GM12878 (cell line): ENCODE data around the gene TAX1BP1. TPM values are rescaled to one million over a fixed set of nuclear protein-coding genes. Genes with fewer than 3 reads are reported as not detected.

Experiments used
- ATAC-seq: fragments of 200-7000 bp; cut with Tn5 transposase; 3 replicates; pipeline ENCODE4 v1.9.1; 2020; ENCODE audit warnings: mild to moderate bottlenecking, moderate library complexity
- BruUV-seq: library from RNA; stranded (reverse); fragments of 400-500 nt; replicated peaks from 2 replicates; lab custom pipeline; 2021; lab: Mats Ljungman, UMichigan
- CTCF ChIA-PET: fragments of 300-600 bp; sonication (Branson Sonifier 250); formaldehyde crosslinking; extraction: SDS; loops from one replicate; lab custom pipeline; 2021; ENCODE audit warnings: inconsistent platforms; lab: Yijun Ruan, JAX
- POLR2A ChIA-PET: fragments of 350-600 bp; formaldehyde crosslinking; extraction: SDS; loops from one replicate; lab custom pipeline; 2021; ENCODE audit warnings: inconsistent platforms; lab: Charles Lee
- RAD21 ChIA-PET: fragments of 300-600 bp; sonication (Branson Sonifier 250); formaldehyde crosslinking; loops from one replicate; lab custom pipeline; 2023; ENCODE audit warnings: antibody characterized with exemption; ENCODE audit not compliant: unreplicated experiment; lab: Charles Lee
- SMC1A ChIA-PET: fragments of 300-600 bp; sonication (Branson Sonifier 250); formaldehyde crosslinking; loops from one replicate; lab custom pipeline; 2023; ENCODE audit not compliant: unreplicated experiment, uncharacterized antibody; lab: Charles Lee
- DNase-seq: peaks from one replicate; pipeline ENCODE4 v3.0.0-alpha.2; 2011; ENCODE audit warnings: low read depth, low spot score
- FAIRE-seq: peaks from 3 replicates; lab custom pipeline; 2011; peaks lifted over from hg19 to GRCh38; lab: Jason Lieb, UNC
- H2AFZ ChIP-seq: 2 replicates; pipeline ENCODE4 v1.6.0; 2011; ENCODE audit warnings: low read depth, low read length, control low read depth; ENCODE audit not compliant: control insufficient read depth
- H3K27ac ChIP-seq: 2 replicates; pipeline ENCODE4 v1.5.1; 2011; ENCODE audit warnings: control low read depth; ENCODE audit not compliant: control insufficient read depth, insufficient read depth
- H3K27me3 ChIP-seq, 2 experiments: replicated peaks in 1 of 2; 2 replicates each; pipeline versions ENCODE4 v1.6.0 to v1.6.1; 2011; ENCODE audit warnings: low read length in 1 of 2; ENCODE audit not compliant: control insufficient read depth in 2 of 2, insufficient read depth in 2 of 2
- H3K36me3 ChIP-seq, 2 experiments: 2 replicates each; pipeline ENCODE4 v1.5.1; 2011; ENCODE audit warnings: low read length in 1 of 2; ENCODE audit not compliant: control insufficient read depth in 2 of 2, insufficient read depth in 2 of 2
- H3K4me1 ChIP-seq: 2 replicates; pipeline ENCODE4 v1.6.1; 2011; ENCODE audit warnings: mild to moderate bottlenecking, low read length, moderate library complexity, mixed read lengths; ENCODE audit not compliant: control insufficient read depth, insufficient read depth
- H3K4me2 ChIP-seq: 2 replicates; pipeline ENCODE4 v1.6.0; 2011; ENCODE audit warnings: control low read depth; ENCODE audit not compliant: control insufficient read depth, insufficient read depth
- H3K4me3 ChIP-seq: fragments of 200-600 bp; sonication (generic); 2 replicates; pipeline ENCODE4 v1.5.1; 2016
- H3K79me2 ChIP-seq: 2 replicates; pipeline ENCODE4 v1.6.0; 2011; ENCODE audit warnings: low read length; ENCODE audit not compliant: control insufficient read depth, insufficient read depth
- H3K9ac ChIP-seq: 2 replicates; pipeline ENCODE4 v1.8.0; 2011; ENCODE audit warnings: low read length, control low read depth, mixed read lengths; ENCODE audit not compliant: control insufficient read depth, insufficient read depth
- H3K9me3 ChIP-seq: replicated peaks from 3 replicates; pipeline ENCODE4 v1.5.1; 2011; ENCODE audit warnings: mild to moderate bottlenecking, low read length; ENCODE audit not compliant: control insufficient read depth, insufficient read depth
- H4K20me1 ChIP-seq: 2 replicates; pipeline ENCODE4 v1.6.0; 2011; ENCODE audit not compliant: control insufficient read depth, insufficient read depth
- ATF7 ChIP-seq: fragments of 450-650 bp; IDR thresholded peaks from 2 replicates; pipeline ENCODE4 v1.6.1; 2016; ENCODE audit warnings: low read depth, mild to moderate bottlenecking
- BHLHE40 ChIP-seq, 2 experiments: fragments of 450-650 bp in 1 of 2; IDR thresholded peaks; 2 replicates each; pipeline ENCODE4 v1.6.1; 2011 to 2017; ENCODE audit warnings: low read depth in 2 of 2, borderline replicate concordance in 1 of 2, improper control_type of control experiment in 1 of 2, low read length in 1 of 2, mild to moderate bottlenecking in 1 of 2
- IKZF2 ChIP-seq, 2 experiments: fragments of 450-650 bp; IDR thresholded peaks; 2 replicates each; pipeline ENCODE4 v1.6.1; 2017; ENCODE audit warnings: mild to moderate bottlenecking in 2 of 2, moderate library complexity in 2 of 2
- MLLT1 ChIP-seq: fragments of 450-650 bp; IDR thresholded peaks from 2 replicates; pipeline ENCODE4 v1.6.1; 2016; ENCODE audit warnings: mild to moderate bottlenecking
- POU2F2 ChIP-seq: IDR thresholded peaks from 3 replicates; pipeline ENCODE4 v1.6.1; 2011; ENCODE audit warnings: low read depth, mild to moderate bottlenecking, low read length, borderline replicate concordance
- RAD21 ChIP-seq: IDR thresholded peaks from 2 replicates; pipeline ENCODE4 v1.6.1; 2011; ENCODE audit warnings: mild to moderate bottlenecking, low read depth, low read length, moderate library complexity; ENCODE audit not compliant: insufficient read depth
- RCOR1 ChIP-seq: conservative IDR thresholded peaks from 2 replicates; pipeline ENCODE4 v1.6.1; 2012; ENCODE audit warnings: low read depth, low read length, improper control_type of control experiment
- SMC3 ChIP-seq: IDR thresholded peaks from 2 replicates; pipeline ENCODE4 v1.6.1; 2011; ENCODE audit warnings: low read length, improper control_type of control experiment, borderline replicate concordance
- ZBTB40 ChIP-seq: fragments of 450-650 bp; IDR thresholded peaks from 2 replicates; pipeline ENCODE4 v1.6.1; 2016; ENCODE audit warnings: mild to moderate bottlenecking, moderate library complexity, borderline replicate concordance
- WGBS: methylation state at CpG from one replicate; pipeline ENCODE4 v1.1.6; 2016; ENCODE audit warnings: low lambda C conversion rate; ENCODE audit not compliant: insufficient replicate concordance, insufficient coverage; ENCODE audit errors: missing lambda C conversion rate; 5-methylcytosine and 5-hydroxymethylcytosine counted together
- in situ Hi-C: fragments of 300-500 bp; cut with MboI; formaldehyde crosslinking; loops from 9 replicates; pipeline ENCODE4 v1.14.3; 2018; ENCODE audit warnings: mixed read lengths
- intact Hi-C: fragments of 100-400 bp; cut with micrococcal nuclease; formaldehyde crosslinking; loops from one replicate; pipeline ENCODE4 v1.14.2; 2022; ENCODE audit not compliant: unreplicated experiment
- polyA plus RNA-seq, 11 experiments: library from polyadenylated mRNA; depleted of rRNA in 4 of 11; unstranded in 6 of 11; stranded (reverse) in 5 of 11; fragments of >200 nt; fragmentation: Nextera tagmentation in 4 of 11; fragmentation: Illumina TruSeq in 1 of 11; extraction: Ambion mirVana in 4 of 11; extraction: Trizol in 1 of 11; gene quantifications; 1 replicate in 1 of 11; 2 replicates in 10 of 11; pipeline versions ENCODE4 v1.2.1 to v1.2.3, GENCODE V29; 2011 to 2016; ENCODE audit warnings: inconsistent platforms in 2 of 11, missing spikeins in 2 of 11, low read depth in 1 of 11
- total RNA-seq, 4 experiments: library from RNA; depleted of rRNA in 3 of 4; stranded (reverse); fragments of >200 nt in 3 of 4; fragmentation: Illumina TruSeq in 1 of 4; extraction: Trizol in 1 of 4; gene quantifications; 2 replicates each; pipeline versions ENCODE4 v1.2.1 to v1.2.3, GENCODE V29; 2013 to 2021

Gene TAX1BP1
- total and polyA plus RNA-seq, 10 of the 15 experiments (the other 5 are each of a cell fraction or from before 2014, with no cell fraction given), result 30.8 to 105 (median 52.0) TPM

GRCh38 chr7:27697861-27698430 lies 42.0 kb upstream of the TAX1BP1 start:
- H2AFZ ChIP-seq, result peak overlapping the region; percentile 9
- intact Hi-C loops, result no loop called here
- no peaks in the 10 kb centered on the region for H3K4me1 ChIP-seq
- 0 out of 2 replicates have a peak, but pooled peaks have one; percentile 42 for TF ChIP-seq ATF7
- TF ChIP-seq RAD21, result no peak
- TF ChIP-seq SMC3, result no peak
- TF ChIP-seq MLLT1, result 0 out of 2 replicates have a peak, but pooled peaks have one; percentile 15
- peak; percentile 74; the same call in 2 of the 3 replicates for TF ChIP-seq POU2F2
- no peak for TF ChIP-seq RCOR1
- peak; percentile 28; the same call in 1 of the 2 replicates for TF ChIP-seq ZBTB40
- TF ChIP-seq IKZF2 (IDR thresholded peaks at IDR 0.05), result peak; percentile 10 to 24; a peak in 1 of 4 replicates
- TF ChIP-seq BHLHE40 (IDR thresholded peaks at IDR 0.05; ENCODE audit: borderline replicate concordance in 1 of 2, low read depth in 2 of 2, low read length in 1 of 2), result peak in 1 of 2 experiments; percentile 46; a peak in 1 of 4 replicates
- TF ChIP-seq, all 136 proteins: peak for 6
- SMC1A ChIA-PET, result interaction anchor here (0.6 to 1.3 kb wide), 3 partner anchors 9 to 454 kb away, joined by 3 to 4 read pairs (median 3); no protein-coding TSS in a partner anchor
- WGBS, result 3% methylated on average over 3 of the region's 3 CpGs
- Histone ChIP-seq H3K27me3 (no peaks in the 10 kb centered on the region), H3K36me3 (no peaks in the 10 kb centered on the region), H4K20me1 (no peaks in the 10 kb centered on the region), H3K9me3 (no peaks in the 10 kb centered on the region), H3K79me2 (no peaks in the 10 kb centered on the region), H3K4me2 (no peak overlapping the region), H3K4me3 (no peak overlapping the region), H3K9ac (no peak overlapping the region), H3K27ac (no peak overlapping the region)
- no TSS peak for BruUV-seq
- DNase-seq (peak; percentile 53), ATAC-seq (peak; percentile 49), FAIRE-seq (peak; percentile 93)
- RAD21 ChIA-PET, result interaction anchor here (0.7 to 1.1 kb wide), 2 partner anchors 43 to 77 kb away, joined by 3 read pairs; no protein-coding TSS in a partner anchor
- in situ Hi-C loops, result no loop called here
- CTCF ChIA-PET, result interaction anchor here (1.0 kb wide), 3 partner anchors 42 to 222 kb away, joined by 3 to 6 read pairs (median 3); partner anchors contain the start of gene TAX1BP1
- POLR2A ChIA-PET, result no interaction called here
